Stomach (tissue), 19 donors: ENCODE data around the gene NAV1. TPM values are rescaled to one million over a fixed set of nuclear protein-coding genes. Genes with fewer than 3 reads are reported as not detected.

Experiments
- DNase-seq, 2 donors: peaks; one replicate each; pipeline versions ENCODE4 v3.0.0 to v3.0.0-alpha.2; 2013 to 2019
- H3K27ac ChIP-seq, 5 donors: fragments of 200-600 bp in 4 of 5; sonication (generic) in 4 of 5; one replicate each; pipeline ENCODE4 v1.5.1; 2013 to 2019; ENCODE audit warnings: mild to moderate bottlenecking in 1 of 5, moderate library complexity in 1 of 5
- H3K27me3 ChIP-seq, 3 donors: fragments of 200-600 bp; sonication (generic); one replicate each; pipeline ENCODE4 v1.5.1; 2017 to 2019; ENCODE audit warnings: mixed run types in 1 of 3
- H3K36me3 ChIP-seq, 4 donors: fragments of 200-600 bp; sonication (generic); 1 replicate in 3 of 4; 2 replicates in 1 of 4; pipeline ENCODE4 v1.5.1; 2016 to 2019
- H3K4me1 ChIP-seq, 4 donors: fragments of 200-600 bp; sonication (generic); one replicate each; pipeline ENCODE4 v1.5.1; 2016 to 2019
- H3K4me3 ChIP-seq, 4 donors: fragments of 200-600 bp; sonication (generic) in 3 of 4; one replicate each; pipeline ENCODE4 v1.5.1; 2016 to 2019; ENCODE audit warnings: mild to moderate bottlenecking in 1 of 4
- H3K9me3 ChIP-seq, 4 donors: fragments of 200-600 bp; sonication (generic); one replicate each; pipeline ENCODE4 v1.5.1; 2016 to 2019
- CTCF ChIP-seq, 7 experiments: fragments of 450-650 bp in 4 of 7; fragments of 200-600 bp in 3 of 7; sonication (generic) in 3 of 7; IDR thresholded peaks; one replicate each; pipeline ENCODE4 v1.5.1; 2016 to 2019; ENCODE audit warnings: antibody characterized with exemption in 7 of 7, control low read depth in 2 of 7, mild to moderate bottlenecking in 1 of 7
- EP300 ChIP-seq: sonication (generic); formaldehyde crosslinking; IDR thresholded peaks from one replicate; pipeline ENCODE4 v1.6.1; 2017; ENCODE audit warnings: antibody characterized with exemption
- POLR2A ChIP-seq, 4 donors: fragments of 450-650 bp; IDR thresholded peaks; one replicate each; pipeline ENCODE4 v1.6.1; 2016; ENCODE audit warnings: antibody characterized with exemption in 4 of 4, control low read depth in 2 of 4, mild to moderate bottlenecking in 1 of 4, moderate library complexity in 1 of 4
- POLR2AphosphoS5 ChIP-seq, 3 donors: sonication (generic); formaldehyde crosslinking; IDR thresholded peaks; one replicate each; pipeline ENCODE4 v1.6.1; 2016; ENCODE audit warnings: antibody characterized with exemption in 3 of 3
- WGBS, 5 donors: extraction: QIAGEN DNeasy Blood & Tissue Kit in 3 of 5; methylation state at CpG; one replicate each; pipeline versions ENCODE4 v1.1.5 to v1.1.7; 2013 to 2018; 5-methylcytosine and 5-hydroxymethylcytosine counted together
- intact Hi-C: fragments of 100-400 bp; cut with DNase I; formaldehyde crosslinking; loops from one replicate; pipeline ENCODE4 v1.15.1; 2023; ENCODE audit warnings: low total_unique reads
- long read RNA-seq, 10 donors: transcript quantifications; one replicate each; lab custom pipeline, GENCODE V29; 2026
- polyA plus RNA-seq, 3 donors: library from polyadenylated mRNA; stranded (reverse); fragments of 200-250 nt; gene quantifications; one replicate each; pipeline ENCODE4 v1.2.3, GENCODE V29; 2013
- total RNA-seq, 5 donors: library from RNA; depleted of rRNA; stranded (reverse); fragments of >200 nt; gene quantifications; one replicate each; pipeline versions ENCODE4 v1.1.0 to v1.2.3, GENCODE V29; 2014 to 2016
- donor health status: healthy with polysubstance abuse.
- donor health status: Bipolar disorder and iron deficiency.
- donor health status: healthy.

NAV1 gene
- total RNA-seq (10 to 100 TPM in 4 of 5 donors, 1 to 10 TPM in 1; 8.2 to 33.0 (median 17.3) TPM), polyA plus RNA-seq (1 to 10 TPM; 3.0 to 4.7 (median 4.7) TPM)
- long read RNA-seq, donor 1 = 0 reads
- long read RNA-seq, donor 2, partial matches to known transcripts = 0 of 1 reads
- long read RNA-seq, donor 2, other reads (novel, unspliced or antisense) = 0 of 1 reads
- long read RNA-seq, donor 3 = 0 reads
- long read RNA-seq, donor 4 = 0 reads
- long read RNA-seq, donor 5, partial matches to known transcripts = 0 of 1 reads
- long read RNA-seq, donor 5, other reads (novel, unspliced or antisense) = 0 of 1 reads
- long read RNA-seq, donor 6 = 0 reads
- long read RNA-seq, donor 7 = 0 reads
- long read RNA-seq, donor 8 = 0 reads
- long read RNA-seq, donor 9 = 0 reads
- long read RNA-seq, donor 10 = 0 reads

DNA sequence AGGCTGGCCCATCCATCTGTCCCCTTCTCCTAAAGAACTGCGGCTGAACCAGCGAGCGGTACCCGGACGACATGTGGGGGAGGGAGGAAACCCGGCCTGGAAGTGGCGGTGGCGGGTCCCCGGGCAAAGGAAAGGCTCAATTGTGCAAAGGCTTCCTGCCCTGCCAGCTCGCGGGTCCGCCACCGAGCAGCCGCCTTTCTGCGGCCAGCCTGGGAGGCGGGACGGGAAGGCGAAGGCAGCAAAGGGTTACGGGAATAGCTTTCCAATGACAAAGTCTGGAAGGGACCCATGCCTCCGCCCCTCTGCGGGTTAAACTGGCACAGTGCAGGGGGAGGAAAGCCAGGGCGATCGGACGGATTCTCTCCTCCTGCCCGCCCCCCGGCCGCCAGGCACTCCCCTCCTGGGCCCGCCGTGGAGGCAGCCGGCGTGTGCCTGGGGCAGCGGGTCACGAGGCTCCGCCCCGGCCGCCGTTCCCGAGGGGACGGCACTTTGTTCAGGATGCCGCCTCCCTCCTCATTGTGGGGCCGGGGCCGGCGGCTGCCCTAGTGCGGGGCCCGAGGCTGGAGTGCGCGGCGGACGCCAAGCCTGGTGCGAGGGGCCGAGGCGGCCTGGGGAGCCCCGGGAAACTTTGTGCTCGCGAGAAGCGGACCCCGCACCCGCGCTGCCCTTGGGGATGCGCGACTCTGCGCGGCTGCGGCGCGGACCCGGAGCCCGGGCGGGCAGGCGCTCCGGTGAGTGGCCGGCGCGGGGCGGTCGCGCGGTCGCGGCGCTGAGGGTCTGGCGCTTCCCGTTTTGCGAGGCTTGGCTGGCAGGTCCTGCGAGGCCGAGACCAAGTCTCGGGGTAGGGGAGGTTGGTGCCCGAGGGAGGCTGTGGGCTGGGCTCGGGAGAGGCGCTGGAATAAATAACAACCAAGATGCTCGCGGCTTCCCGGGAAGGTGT is at the start of gene NAV1:
Gene NAV1 (plus strand): TSS at position 516 of the 940 bp plus-strand sequence. CDS start 83,758 bp downstream, outside the sequence.
- Histone ChIP-seq H3K4me3 (peak within 1 kb of the TSS; percentile 63 to 70 (median 66)), H3K27ac (peak within 1 kb of the TSS; percentile 30 to 87 (median 83)), H3K36me3 (no peaks in the 10 kb centered on the region), H3K4me1 (peaks cover 29 to 71% (median 38%) of the 10 kb centered on the region in 4 donors), H3K9me3 (no peaks in the 10 kb centered on the region), H3K27me3 (peaks cover 0 to 45% (median 23%) of the 10 kb centered on the region in 3 donors)
- TF ChIP-seq POLR2A (IDR thresholded peaks at IDR 0.05) (no peak), POLR2AphosphoS5 (IDR thresholded peaks at IDR 0.05) (peak; percentile 18 to 48 (median 40)), CTCF (IDR thresholded peaks at IDR 0.05) (peak in 1 of 7 experiments; percentile 3), EP300 (no peak)
- DNase-seq = peak; percentile 38 to 85
- 0 to 1% (median 1%) methylated on average over 45 to 93 of the region's 93 CpGs for WGBS, 5 donors
- intact Hi-C loops = no loop called here

DNA sequence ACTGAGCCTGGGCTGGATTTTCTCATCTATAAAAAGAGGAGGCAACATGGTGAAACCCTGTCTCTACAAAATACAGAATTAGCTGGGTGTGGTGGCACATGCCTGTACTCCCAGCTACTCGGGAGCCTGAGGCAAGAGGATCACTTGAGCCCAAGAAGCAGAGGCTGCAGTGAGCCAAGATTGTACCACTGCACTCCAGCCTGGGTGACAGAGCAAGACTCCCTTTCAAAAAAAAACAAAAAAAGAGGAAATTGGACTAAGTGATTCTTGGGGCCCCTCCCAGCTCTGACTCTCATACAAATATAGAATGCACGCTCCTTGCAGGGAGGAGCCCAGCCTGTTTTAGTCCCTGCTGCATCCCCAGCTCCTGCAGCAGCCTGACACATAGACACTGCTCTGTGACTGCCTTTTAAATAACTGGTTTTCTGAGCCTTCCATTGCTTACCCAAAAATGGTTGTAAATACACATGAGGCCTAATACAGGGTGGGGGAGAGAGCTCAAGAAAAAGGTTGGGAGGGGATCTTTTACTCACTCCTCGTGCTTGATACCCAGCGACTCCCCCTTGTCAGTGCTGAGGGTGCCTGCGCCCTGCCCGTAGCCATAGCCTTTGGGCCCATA is 49.2 kb upstream of the NAV1 start:
- TF ChIP-seq EP300 = no peak
- TF ChIP-seq POLR2AphosphoS5 (IDR thresholded peaks at IDR 0.05) = no peak
- no peak for TF ChIP-seq CTCF (IDR thresholded peaks at IDR 0.05)
- TF ChIP-seq POLR2A (IDR thresholded peaks at IDR 0.05) = no peak
- intact Hi-C loops = no loop called here
- Histone ChIP-seq H3K27me3 (no peaks in the 10 kb centered on the region), H3K36me3 (peaks cover 57 to 90% (median 75%) of the 10 kb centered on the region in 4 donors), H3K27ac (peak overlapping the region in 4 of 5 donors; percentile 60 to 95 (median 82)), H3K4me1 (peaks cover 36 to 90% (median 74%) of the 10 kb centered on the region in 4 donors), H3K9me3 (no peaks in the 10 kb centered on the region), H3K4me3 (no peak overlapping the region)
- WGBS, 5 donors = 75 to 90% (median 90%) methylated on average over 6 of the region's 6 CpGs
- DNase-seq = no peak

- no peak for DNase-seq
- 41 to 56% (median 46%) methylated on average over 3 of the region's 3 CpGs for WGBS, 5 donors
- Histone ChIP-seq H3K36me3 (peaks cover 56 to 90% (median 75%) of the 10 kb centered on the region in 4 donors), H3K27me3 (no peaks in the 10 kb centered on the region), H3K4me1 (peaks cover 45 to 97% (median 80%) of the 10 kb centered on the region in 4 donors), H3K27ac (peak overlapping the region; percentile 4 to 95 (median 93)), H3K9me3 (no peaks in the 10 kb centered on the region), H3K4me3 (no peak overlapping the region)
- intact Hi-C loops = no loop called here
- no peak for TF ChIP-seq CTCF (IDR thresholded peaks at IDR 0.05)
- peak in 2 of 3 donors; percentile 2 to 16 for TF ChIP-seq POLR2AphosphoS5 (IDR thresholded peaks at IDR 0.05)
Observed at GRCh38 chr1:201490708-201491131, 48.2 kb upstream of the NAV1 start.
